ENCODE results near the gene SFXN4. TPM values are rescaled to one million over a fixed set of nuclear protein-coding genes. Genes with fewer than 3 reads are reported as not detected.
A peak's percentile ranks its signal among the peaks of the same experiment; 100 is the strongest.

SFXN4 gene
- total and polyA plus RNA-seq, 9 of the 15 experiments (the other 6 are each of a cell fraction or from before 2014, with no cell fraction given): 40.1 to 97.8 (median 54.5) TPM

- TF ChIP-seq, protein P1, sequence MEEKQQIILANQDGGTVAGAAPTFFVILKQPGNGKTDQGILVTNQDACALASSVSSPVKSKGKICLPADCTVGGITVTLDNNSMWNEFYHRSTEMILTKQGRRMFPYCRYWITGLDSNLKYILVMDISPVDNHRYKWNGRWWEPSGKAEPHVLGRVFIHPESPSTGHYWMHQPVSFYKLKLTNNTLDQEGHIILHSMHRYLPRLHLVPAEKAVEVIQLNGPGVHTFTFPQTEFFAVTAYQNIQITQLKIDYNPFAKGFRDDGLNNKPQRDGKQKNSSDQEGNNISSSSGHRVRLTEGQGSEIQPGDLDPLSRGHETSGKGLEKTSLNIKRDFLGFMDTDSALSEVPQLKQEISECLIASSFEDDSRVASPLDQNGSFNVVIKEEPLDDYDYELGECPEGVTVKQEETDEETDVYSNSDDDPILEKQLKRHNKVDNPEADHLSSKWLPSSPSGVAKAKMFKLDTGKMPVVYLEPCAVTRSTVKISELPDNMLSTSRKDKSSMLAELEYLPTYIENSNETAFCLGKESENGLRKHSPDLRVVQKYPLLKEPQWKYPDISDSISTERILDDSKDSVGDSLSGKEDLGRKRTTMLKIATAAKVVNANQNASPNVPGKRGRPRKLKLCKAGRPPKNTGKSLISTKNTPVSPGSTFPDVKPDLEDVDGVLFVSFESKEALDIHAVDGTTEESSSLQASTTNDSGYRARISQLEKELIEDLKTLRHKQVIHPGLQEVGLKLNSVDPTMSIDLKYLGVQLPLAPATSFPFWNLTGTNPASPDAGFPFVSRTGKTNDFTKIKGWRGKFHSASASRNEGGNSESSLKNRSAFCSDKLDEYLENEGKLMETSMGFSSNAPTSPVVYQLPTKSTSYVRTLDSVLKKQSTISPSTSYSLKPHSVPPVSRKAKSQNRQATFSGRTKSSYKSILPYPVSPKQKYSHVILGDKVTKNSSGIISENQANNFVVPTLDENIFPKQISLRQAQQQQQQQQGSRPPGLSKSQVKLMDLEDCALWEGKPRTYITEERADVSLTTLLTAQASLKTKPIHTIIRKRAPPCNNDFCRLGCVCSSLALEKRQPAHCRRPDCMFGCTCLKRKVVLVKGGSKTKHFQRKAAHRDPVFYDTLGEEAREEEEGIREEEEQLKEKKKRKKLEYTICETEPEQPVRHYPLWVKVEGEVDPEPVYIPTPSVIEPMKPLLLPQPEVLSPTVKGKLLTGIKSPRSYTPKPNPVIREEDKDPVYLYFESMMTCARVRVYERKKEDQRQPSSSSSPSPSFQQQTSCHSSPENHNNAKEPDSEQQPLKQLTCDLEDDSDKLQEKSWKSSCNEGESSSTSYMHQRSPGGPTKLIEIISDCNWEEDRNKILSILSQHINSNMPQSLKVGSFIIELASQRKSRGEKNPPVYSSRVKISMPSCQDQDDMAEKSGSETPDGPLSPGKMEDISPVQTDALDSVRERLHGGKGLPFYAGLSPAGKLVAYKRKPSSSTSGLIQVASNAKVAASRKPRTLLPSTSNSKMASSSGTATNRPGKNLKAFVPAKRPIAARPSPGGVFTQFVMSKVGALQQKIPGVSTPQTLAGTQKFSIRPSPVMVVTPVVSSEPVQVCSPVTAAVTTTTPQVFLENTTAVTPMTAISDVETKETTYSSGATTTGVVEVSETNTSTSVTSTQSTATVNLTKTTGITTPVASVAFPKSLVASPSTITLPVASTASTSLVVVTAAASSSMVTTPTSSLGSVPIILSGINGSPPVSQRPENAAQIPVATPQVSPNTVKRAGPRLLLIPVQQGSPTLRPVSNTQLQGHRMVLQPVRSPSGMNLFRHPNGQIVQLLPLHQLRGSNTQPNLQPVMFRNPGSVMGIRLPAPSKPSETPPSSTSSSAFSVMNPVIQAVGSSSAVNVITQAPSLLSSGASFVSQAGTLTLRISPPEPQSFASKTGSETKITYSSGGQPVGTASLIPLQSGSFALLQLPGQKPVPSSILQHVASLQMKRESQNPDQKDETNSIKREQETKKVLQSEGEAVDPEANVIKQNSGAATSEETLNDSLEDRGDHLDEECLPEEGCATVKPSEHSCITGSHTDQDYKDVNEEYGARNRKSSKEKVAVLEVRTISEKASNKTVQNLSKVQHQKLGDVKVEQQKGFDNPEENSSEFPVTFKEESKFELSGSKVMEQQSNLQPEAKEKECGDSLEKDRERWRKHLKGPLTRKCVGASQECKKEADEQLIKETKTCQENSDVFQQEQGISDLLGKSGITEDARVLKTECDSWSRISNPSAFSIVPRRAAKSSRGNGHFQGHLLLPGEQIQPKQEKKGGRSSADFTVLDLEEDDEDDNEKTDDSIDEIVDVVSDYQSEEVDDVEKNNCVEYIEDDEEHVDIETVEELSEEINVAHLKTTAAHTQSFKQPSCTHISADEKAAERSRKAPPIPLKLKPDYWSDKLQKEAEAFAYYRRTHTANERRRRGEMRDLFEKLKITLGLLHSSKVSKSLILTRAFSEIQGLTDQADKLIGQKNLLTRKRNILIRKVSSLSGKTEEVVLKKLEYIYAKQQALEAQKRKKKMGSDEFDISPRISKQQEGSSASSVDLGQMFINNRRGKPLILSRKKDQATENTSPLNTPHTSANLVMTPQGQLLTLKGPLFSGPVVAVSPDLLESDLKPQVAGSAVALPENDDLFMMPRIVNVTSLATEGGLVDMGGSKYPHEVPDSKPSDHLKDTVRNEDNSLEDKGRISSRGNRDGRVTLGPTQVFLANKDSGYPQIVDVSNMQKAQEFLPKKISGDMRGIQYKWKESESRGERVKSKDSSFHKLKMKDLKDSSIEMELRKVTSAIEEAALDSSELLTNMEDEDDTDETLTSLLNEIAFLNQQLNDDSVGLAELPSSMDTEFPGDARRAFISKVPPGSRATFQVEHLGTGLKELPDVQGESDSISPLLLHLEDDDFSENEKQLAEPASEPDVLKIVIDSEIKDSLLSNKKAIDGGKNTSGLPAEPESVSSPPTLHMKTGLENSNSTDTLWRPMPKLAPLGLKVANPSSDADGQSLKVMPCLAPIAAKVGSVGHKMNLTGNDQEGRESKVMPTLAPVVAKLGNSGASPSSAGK (IDR thresholded peaks at IDR 0.05): peak; percentile 74
- TF ChIP-seq, protein P2, sequence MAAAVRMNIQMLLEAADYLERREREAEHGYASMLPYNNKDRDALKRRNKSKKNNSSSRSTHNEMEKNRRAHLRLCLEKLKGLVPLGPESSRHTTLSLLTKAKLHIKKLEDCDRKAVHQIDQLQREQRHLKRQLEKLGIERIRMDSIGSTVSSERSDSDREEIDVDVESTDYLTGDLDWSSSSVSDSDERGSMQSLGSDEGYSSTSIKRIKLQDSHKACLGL (CRISPR knock-in tag; IDR thresholded peaks at IDR 0.05; ENCODE audit: borderline replicate concordance, poor library complexity, severe bottlenecking): peak; percentile 66
- peak; percentile 59; the same call in 1 of the 2 replicates for TF ChIP-seq GATAD2B (IDR thresholded peaks at IDR 0.05; ENCODE audit: borderline replicate concordance)
- TF ChIP-seq MAZ (CRISPR knock-in tag; conservative IDR thresholded peaks at IDR 0.05 in 1 of 2, IDR thresholded peaks at IDR 0.05 in 1 of 2): peak in 1 of 2 experiments; percentile 60
- TF ChIP-seq KLF1 (tag; IDR thresholded peaks at IDR 0.05): 0 out of 2 replicates have a peak, but pooled peaks have one; percentile 47
- no peak for TF ChIP-seq ZNF3 (CRISPR knock-in tag; IDR thresholded peaks at IDR 0.05)
- no peak for TF ChIP-seq ZNF696 (CRISPR knock-in tag; conservative IDR thresholded peaks at IDR 0.05)
- TF ChIP-seq FOXK2 (conservative IDR thresholded peaks at IDR 0.05 in 1 of 2, IDR thresholded peaks at IDR 0.05 in 1 of 2; ENCODE audit: low read depth in 2 of 2): no peak
- peak; percentile 77 for TF ChIP-seq RAD51 (IDR thresholded peaks at IDR 0.05; ENCODE audit: borderline replicate concordance, low read depth)
- TF ChIP-seq TARDBP (IDR thresholded peaks at IDR 0.05): no peak
- peak; percentile 68; the same call in 1 of the 2 replicates for TF ChIP-seq KLF13 (tag; IDR thresholded peaks at IDR 0.05; ENCODE audit: borderline replicate concordance, low read depth)
- TF ChIP-seq GATA2 (CRISPR knock-in tag; IDR thresholded peaks at IDR 0.05): no peak
- TF ChIP-seq WHSC1 (IDR thresholded peaks at IDR 0.05; ENCODE audit: low read length): no peak
- 0 out of 2 replicates have a peak, but pooled peaks have one; percentile 10 for TF ChIP-seq ZNF830 (CRISPR knock-in tag; IDR thresholded peaks at IDR 0.05)
- peak; percentile 56 for TF ChIP-seq RBM22 (IDR thresholded peaks at IDR 0.05; ENCODE audit: low read depth, low read length, poor library complexity, severe bottlenecking)
Measured at GRCh38 chr10:119165171-119166117, at the start of gene SFXN4 (continued).
